DMS79 (cell line): ENCODE measurements around the gene ABCC1.
"Not testable (repeated sequence)": the region's sequence is repeated elsewhere in the genome, so short reads cannot be mapped to it uniquely, and the experiment has no call there.

ENCODE experiments used
- DNase-seq: peaks from one replicate; lab custom pipeline; 2025; lab: John Stamatoyannopoulos, UW

The ABCC1 gene

DNA sequence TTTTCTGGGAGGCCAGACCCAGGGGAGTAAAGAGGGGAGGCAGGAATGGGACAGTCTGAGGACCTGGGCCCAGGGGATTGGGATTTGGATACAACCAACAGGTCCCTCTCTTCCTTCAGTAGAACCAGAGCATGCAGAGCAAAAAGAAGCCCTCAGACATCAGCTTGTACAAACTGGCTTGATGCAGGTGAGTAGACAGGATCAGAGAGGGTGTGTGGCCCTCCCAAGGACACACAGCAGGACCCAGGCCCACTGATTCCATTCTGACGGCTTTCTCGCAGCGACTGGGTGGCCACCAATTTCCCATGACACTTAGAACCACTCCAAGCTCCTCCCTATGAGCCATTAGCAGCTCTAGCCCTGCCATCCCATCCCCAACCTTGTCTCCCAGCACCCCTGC, 210.2 kb downstream of the ABCC1 start:
- DNase-seq = no peak

DNA sequence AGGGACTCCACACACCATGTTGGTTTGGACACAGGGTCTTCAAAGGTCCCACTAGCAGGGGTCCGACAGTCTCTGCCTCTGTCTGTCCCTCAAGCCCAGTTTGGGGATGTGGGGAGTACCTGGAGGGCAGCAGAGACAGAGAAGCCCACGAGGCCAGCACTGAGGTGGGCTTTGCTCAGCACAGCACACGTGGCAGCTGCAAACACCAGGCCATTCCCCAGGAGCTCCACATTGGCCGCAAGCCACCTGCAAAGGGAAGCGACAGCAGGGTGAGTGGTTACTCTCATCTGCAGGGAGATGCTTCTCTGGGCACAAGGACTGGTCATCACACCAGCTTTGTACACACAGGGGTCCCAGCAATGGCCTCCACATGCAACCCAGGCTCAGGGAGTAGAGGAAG, 211.9 kb downstream of the ABCC1 start:
- no peak for DNase-seq

DNA sequence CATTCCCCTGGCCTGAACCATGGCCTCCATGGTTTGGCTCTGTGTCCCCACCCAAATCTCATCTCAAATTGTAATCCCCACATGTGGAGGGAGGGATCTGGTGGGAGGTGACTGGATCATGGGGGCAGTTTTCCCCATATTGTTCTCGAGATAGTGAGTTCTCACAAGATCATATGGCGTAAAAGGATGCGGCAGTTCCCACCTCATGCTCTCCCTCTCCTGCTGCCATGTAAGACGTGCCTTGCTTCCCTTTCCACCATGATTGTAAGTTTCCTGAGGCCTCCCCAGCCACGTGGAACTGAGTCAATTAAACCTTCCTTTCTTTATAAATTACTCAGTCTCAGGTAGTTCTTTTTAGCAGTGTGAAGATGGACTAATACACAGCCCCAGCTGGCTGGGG, 212.4 kb downstream of the ABCC1 start:
- DNase-seq = not testable (repeated sequence)

GRCh38 chr16:16162591-16162990, 213.2 kb downstream of the ABCC1 start:
- DNase-seq = no peak

DNA sequence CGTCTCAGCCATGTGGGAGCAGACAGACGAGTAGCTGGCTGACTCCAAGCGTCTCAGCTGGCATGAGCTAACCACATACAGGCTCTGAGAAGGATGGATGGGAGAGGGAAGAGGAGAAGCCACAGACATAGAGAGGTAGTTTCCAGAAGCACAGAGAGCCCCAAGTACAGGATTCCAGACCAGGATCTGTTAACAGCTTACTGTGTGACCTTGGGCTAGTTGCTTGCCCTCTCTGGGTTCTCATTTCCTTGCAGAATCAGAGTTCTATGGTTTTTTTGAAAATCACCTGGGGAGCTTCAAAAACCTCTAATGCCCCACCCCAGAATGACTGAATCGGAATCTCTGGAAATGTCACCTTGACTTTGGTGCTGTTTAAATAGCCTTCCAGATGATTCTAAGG, 213.7 kb downstream of the ABCC1 start:
- no peak for DNase-seq

DNA sequence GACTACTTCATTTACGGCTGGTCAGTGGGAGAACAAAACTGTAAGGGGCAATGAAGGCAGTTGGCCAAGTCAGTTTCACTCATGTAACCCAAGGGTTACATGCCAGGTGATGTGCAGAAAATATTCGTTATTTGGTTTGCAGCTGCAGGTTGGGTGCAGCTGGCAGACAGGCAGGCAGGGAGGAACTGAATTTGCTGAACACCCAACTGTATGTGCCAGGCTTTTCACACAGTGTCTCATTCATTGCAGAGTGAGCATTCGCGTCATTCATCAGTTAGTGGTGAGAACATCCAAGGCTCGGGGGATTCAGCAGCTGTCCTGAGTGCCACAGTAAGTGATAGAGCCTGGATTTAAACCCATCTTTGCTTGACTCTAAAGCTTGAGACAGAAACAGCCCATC, 214.2 kb downstream of the ABCC1 start:
- DNase-seq = no peak

- DNase-seq = no peak
Measured at GRCh38 chr16:16164243-16164642, 214.8 kb downstream of the ABCC1 start.

DNA sequence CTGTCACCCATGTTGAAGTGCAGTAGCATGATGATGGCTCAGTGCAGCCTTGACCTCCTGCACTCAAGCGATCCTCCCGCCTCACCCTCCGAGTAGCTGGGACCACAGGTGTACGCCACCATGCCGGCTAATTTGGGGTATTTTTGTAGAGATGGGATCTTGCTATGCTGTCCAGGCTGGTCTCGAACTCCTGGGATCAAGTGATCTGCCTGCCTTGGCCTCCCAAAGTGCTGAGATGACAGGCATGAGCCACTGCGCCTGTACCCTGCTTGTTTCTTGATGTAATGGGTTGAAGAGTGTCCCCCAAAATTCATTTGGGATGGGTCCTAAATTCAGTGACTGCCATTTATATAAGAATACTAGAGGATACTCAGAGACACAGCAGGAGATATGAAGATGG, 216.7 kb downstream of the ABCC1 start:
- DNase-seq = no peak

GRCh38 chr16:16166949-16167348, 217.5 kb downstream of the ABCC1 start:
- no peak for DNase-seq

GRCh38 chr16:16167927-16168326, 218.5 kb downstream of the ABCC1 start:
- DNase-seq = no peak

- no peak for DNase-seq
Measured at GRCh38 chr16:16168431-16168830, 219.0 kb downstream of the ABCC1 start.

DNA sequence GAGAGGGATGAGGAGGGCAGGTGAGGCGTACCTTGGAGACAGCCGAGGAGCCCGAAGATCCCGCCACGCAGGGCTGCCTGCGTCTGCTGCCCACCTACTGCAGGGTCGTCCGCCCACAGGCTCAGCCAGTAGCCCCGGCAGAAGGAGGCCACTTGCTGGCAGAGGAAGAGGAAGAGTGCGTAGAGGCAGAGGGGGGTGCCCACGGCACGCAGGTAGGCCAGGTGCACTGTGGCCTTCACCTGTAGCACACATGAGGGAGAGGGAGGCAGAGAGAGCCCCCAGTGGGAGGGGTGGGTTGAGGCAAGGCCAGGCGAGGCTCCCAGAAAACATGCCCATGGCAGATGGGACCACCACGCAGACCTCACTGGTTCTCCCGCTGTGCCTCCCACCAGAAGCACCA, 220.2 kb downstream of the ABCC1 start:
- DNase-seq = no peak

- no peak for DNase-seq
Measured at GRCh38 chr16:16171332-16171919, 222.0 kb downstream of the ABCC1 start.

- no peak for DNase-seq
Measured at GRCh38 chr16:16172991-16173390, 223.6 kb downstream of the ABCC1 start.

DNA sequence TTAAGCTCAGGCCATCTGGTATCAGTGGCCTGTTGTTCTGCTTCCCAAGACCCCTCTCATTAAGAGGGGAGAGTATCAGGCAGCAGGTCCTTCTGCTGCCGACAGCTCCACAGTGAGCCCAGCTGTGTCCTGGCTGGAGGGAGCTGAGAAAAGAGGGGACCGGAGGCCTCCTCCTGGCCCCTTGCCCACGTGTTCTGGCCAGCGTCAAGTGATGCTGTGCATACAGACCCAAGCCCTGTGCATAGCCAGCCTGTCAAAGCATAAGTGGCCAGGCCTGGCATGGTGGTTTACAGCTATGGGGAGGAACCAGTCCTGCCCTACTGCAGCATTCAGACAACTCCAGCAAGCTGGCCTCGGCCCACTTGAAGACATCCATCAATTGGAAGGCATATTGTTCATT, 225.9 kb downstream of the ABCC1 start:
- DNase-seq = no peak

DNA sequence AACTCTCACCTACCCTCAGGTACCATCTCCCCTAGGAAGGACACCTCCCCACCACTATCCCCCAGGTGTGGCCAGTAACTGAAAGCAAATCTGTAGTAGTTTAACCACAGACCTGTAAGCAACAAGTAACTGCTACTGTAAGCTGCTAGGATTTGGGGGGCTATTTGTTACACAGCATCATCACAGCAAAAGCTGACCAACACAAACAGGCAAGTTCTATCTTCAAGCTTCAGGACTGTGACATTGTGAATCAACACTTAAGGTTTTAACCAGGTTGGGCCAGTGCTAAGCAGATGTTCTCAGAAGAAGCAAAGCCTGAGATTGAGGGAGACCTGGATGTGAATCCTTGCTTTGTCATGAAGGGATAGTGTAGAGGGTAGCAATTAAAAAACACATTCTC, 226.9 kb downstream of the ABCC1 start:
- no peak for DNase-seq

DNA sequence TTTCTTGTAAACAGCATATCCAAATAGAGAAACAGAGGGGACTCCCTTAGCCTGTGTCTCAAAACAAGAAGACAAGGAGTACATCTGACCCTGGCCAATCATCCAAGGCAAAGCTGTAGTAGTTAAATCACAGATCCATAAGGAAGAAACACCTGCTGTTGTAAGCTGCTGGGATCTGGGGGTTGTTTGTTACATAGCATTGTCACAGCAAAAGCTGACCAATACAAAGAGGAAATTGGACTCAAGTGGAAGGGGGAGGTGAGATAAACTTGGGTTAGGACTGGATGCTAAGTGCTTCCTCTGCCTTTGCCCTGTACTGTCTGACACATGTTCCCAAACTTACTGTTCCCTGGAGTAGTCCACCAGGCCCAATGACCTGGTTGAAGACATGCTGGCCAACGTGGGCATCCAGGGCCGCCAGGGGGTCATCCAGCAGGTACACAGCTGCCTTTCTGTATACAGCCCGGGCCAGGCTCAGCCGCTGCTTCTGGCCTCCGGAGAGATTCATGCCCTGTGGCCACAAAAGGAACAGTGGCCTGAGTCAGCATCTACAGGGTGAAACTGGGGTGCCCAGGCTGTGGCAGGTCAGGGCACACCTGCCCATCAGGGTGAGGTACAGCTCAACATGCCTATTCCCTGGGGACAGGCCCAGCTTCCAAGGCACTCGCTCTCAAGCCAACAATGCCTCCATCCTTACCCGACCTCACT, 229.2 kb downstream of the ABCC1 start:
- DNase-seq = no peak

DNA sequence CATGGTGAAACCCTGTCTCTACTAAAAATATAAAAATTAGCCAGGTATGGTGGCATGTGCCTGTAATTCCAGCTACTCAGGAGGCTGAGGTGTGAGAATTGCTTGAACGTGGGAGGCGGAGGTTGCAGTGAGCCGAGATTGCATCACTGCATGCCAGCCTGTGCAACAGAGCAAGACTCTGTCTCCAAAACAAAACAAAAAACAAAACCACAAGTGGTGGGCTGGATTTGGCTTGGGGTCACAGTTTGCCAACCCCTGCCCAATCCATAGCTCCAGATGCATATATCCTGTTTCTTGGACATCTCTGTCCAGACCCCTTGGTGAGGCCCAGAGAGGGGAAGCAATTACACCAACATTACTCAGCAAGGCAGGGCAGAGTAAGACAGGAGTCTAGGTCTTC, 232.3 kb downstream of the ABCC1 start:
- not testable (repeated sequence) for DNase-seq

- DNase-seq = no peak
Measured at GRCh38 chr16:16182918-16183317, 233.5 kb downstream of the ABCC1 start.

DNA sequence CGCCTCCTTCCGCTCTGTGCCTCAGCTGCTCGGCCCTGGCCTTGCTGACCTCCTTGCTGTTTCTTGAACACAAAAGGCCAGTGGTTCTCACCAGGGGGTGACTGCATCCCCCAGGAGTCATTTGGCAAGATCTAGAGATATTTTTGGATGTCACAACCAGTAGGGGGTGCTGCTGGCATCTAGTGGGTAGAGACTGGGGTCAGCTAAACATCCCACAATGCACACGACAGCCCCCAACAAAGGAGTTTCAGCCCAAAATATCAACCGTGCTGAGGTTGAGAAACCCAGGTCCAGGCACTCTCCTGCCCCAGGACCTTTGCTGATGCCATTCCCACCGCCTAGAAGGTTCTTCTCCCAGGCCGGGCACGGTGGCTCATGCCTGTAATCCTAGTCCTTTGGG, 234.1 kb downstream of the ABCC1 start:
- no peak for DNase-seq

- no peak for DNase-seq
Measured at GRCh38 chr16:16184594-16184993, 235.2 kb downstream of the ABCC1 start.

DNA sequence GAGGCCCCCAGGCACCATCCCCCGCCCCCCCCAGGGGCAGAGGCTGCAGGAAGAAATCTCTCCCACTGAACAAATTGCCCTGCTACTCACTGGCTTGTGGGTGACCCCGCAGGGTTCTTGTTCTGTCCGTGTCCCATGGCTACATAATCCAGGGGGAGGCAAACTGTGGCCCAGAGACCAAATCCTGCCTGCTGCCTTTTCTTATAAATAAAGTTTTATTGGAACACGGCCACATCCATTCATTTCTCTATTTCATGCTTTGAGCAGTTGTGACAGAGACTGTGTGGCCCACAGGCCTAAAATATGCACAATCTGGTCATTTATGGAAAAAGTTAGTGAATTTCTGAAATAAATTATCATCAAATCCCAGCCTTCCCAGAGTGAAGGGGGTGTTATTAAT, 235.7 kb downstream of the ABCC1 start:
- DNase-seq = no peak

GRCh38 chr16:16186820-16187219, 237.4 kb downstream of the ABCC1 start:
- DNase-seq = no peak

DNA sequence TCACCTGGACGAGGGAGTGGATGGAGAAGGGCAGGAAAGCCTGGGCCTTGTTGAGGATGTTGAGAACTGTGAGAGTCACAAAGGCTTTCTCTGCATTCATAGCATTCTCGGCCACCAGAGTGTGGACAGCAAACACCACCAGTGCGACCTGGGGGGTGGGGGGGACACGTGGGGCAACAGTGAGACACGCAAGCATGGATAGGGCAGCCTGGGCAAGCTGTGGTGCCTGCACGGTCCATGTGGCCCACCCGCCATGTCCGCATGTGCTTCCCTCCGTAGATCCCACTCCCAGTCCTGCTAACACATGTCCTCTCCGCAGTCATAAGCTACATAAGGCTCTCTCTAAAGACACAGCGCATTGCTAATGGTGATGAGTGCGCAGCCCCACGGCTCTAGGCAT, 239.4 kb downstream of the ABCC1 start:
- no peak for DNase-seq
